Thyroid gland (tissue), 4 donors: ENCODE data around the gene ATF7IP.

ENCODE experiments used
- POLR2A ChIP-seq, 2 donors: fragments of 450-650 bp; IDR thresholded peaks; one replicate each; pipeline ENCODE4 v1.6.1; 2017; ENCODE audit warnings: antibody characterized with exemption in 2 of 2, mild to moderate bottlenecking in 2 of 2, moderate library complexity in 1 of 2
- TF ChIP-seq, protein P1 (sequence below), 6 experiments: fragments of 200-600 bp in 3 of 6; fragments of 450-650 bp in 3 of 6; sonication (generic) in 3 of 6; IDR thresholded peaks; one replicate each; pipeline ENCODE4 v1.5.1; 2016 to 2019; ENCODE audit warnings: antibody characterized with exemption in 6 of 6, mild to moderate bottlenecking in 2 of 6, inconsistent platforms in 1 of 6, moderate library complexity in 1 of 6

- no peak for TF ChIP-seq POLR2A (IDR thresholded peaks at IDR 0.05)
- TF ChIP-seq, protein P1, sequence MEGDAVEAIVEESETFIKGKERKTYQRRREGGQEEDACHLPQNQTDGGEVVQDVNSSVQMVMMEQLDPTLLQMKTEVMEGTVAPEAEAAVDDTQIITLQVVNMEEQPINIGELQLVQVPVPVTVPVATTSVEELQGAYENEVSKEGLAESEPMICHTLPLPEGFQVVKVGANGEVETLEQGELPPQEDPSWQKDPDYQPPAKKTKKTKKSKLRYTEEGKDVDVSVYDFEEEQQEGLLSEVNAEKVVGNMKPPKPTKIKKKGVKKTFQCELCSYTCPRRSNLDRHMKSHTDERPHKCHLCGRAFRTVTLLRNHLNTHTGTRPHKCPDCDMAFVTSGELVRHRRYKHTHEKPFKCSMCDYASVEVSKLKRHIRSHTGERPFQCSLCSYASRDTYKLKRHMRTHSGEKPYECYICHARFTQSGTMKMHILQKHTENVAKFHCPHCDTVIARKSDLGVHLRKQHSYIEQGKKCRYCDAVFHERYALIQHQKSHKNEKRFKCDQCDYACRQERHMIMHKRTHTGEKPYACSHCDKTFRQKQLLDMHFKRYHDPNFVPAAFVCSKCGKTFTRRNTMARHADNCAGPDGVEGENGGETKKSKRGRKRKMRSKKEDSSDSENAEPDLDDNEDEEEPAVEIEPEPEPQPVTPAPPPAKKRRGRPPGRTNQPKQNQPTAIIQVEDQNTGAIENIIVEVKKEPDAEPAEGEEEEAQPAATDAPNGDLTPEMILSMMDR (IDR thresholded peaks at IDR 0.05) = no peak
Observed at GRCh38 chr12:14505626-14506596, 140.4 kb downstream of the ATF7IP start.
